Stimulated activated CD8-positive, alpha-beta memory T cell treated with anti-CD3 and anti-CD28 coated beads, Interleukin-7, amount 100 ng/mL, for 48 hours (primary cell): ENCODE data around the gene RGS6.

ENCODE experiments used
- DNase-seq, 2 donors: peaks; one replicate each; pipeline ENCODE4 v3.0.0-alpha.2; 2020; ENCODE audit warnings: low read depth in 1 of 2; ENCODE audit errors: extremely low read depth in 1 of 2

RGS6 gene

DNA sequence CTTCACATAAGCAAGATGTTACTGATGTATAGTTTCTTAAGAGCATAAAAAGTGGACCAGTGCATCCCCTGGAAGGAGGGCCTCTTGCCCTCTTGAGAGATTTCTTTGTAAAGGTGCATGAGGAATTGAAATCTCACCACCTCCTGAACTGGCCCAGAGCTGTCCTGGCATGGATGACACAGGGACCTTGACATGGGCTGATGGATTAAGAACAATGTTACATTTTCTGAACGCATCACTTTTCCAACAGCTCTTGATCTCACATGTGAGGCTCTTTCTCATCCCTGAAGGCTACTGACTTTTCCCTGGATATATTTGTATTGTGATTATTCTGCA lies 360.4 kb downstream of the RGS6 start:
- DNase-seq, result no peak

DNA sequence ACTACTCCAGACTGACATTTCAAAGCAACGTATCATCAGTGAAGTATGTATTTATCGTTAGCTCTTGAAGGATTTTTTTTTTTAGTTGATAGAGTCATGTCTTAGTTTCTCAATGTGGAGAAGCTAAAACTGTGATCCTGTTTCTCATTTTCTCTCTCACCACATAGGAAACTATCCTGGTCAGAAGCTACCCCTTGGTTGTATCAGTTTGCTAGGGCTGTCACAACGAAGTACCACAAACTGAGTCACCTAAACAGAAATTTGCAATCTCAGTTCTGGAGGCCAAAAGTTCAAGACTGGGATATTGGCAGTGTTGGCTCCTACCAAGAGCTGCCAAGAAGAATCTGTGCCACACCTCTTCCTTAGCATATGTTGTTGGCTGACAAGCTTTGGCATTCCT lies 369.1 kb downstream of the RGS6 start:
- DNase-seq, result no peak

- no peak for DNase-seq
Observed at GRCh38 chr14:72303930-72304329, 371.7 kb downstream of the RGS6 start.

- no peak for DNase-seq
Observed at GRCh38 chr14:72305561-72305960, 373.3 kb downstream of the RGS6 start.

DNA sequence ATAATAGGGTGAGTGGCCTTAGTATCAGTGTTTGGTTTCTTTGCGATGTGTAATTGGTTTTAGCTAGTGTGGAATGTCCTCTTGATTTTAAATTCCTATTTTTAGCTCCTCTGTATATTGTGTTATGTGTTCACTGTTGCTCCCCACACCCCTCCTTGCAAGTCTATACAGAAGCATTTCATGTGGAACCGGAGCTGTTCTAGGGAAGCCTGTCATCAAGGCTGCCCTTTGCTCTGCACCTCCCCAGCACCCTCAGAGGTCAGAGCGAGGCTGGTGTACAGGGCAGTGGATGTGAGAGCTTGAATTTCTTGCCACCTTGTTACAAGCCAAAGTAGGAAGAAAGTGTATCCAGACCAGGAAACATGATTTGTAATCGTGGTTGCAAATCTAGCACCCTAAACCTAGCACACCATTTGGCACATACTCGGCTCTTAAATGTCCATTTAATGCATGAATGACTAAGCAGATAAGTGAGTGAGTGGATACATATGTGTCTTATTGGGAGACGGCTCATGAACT lies 376.8 kb downstream of the RGS6 start:
- DNase-seq, result no peak

DNA sequence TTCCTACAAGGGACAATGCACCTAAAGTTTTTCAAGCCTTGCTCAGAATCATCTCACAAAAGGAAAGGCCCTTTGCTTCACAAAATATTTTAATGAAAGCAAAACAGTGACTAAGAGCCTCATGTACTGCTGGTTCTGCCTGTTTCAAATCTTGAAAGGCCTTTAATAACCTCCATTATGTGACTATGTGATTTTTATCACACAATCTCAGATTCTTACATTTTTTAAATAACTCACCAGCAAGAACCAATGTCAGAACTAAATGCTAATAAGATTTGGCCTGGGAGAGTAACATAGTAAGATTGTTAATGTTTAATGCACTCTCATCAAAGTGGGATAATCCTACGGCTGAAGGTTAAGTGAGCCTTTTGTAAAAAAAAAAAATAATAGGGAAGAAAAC lies 378.9 kb downstream of the RGS6 start:
- DNase-seq, result no peak

DNA sequence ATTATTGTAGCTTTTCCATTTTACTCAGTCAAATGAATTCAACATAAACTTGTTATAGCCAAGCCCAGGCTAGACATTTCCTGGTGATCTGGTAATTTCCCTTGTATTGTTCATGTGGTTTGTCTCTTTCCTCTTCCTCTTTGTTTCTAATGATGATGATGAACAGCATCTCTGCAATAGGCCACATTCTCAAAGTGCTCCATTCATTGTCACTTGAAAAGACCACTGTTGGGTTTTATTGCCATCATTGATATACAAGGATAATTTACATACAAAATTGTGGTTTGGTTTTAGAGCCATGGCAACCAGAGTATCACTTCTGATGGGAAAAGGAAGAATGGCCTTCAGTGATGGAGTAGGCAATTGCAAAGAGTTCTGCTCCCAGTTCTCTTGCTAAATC lies 379.3 kb downstream of the RGS6 start:
- DNase-seq, result no peak

- no peak for DNase-seq
Observed at GRCh38 chr14:72314808-72315435, 382.7 kb downstream of the RGS6 start.

DNA sequence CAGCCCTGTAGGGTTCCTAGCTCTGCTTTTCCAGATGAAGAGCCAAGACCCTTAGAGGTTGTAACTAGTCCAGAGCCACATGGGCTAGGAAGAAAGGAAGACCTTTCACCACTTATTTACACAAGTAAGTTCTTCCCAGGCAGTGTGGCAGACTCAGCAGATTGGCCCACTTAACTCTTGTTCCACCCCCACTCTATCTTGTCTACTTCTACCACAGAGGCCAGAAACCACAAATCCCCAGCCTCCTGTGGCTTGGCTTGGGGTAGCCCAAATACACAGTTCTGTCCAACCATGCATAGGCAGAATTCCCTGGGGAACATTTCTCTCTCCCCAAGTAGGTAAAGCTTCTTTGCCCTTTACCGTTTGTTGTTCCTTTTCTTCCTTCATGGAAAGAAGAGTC lies 383.5 kb downstream of the RGS6 start:
- no peak for DNase-seq

GRCh38 chr14:72318648-72319047 lies 386.4 kb downstream of the RGS6 start:
- DNase-seq, result no peak

DNA sequence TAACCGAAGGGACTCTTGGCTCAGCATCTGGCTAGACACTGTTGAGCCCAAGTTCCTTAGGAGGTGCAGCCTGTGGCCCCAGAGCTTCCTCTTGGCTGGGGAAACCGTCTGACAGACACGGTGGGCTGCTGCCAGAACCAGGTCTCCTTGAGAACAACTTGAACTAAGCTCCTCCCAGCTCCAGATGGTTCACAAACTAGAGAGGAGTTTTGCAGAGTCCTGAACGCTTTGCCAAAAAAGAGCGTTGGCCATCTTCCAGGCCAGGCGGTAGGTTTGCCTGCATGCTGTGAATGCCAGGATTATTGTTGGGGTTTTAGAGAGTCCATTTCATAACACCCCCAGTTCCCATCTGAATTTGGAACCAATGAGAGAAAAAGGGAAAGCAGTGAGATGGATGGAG lies 399.8 kb downstream of the RGS6 start:
- no peak for DNase-seq

- no peak for DNase-seq
Observed at GRCh38 chr14:72332871-72333270, 400.6 kb downstream of the RGS6 start.

GRCh38 chr14:72333357-72333756 lies 401.1 kb downstream of the RGS6 start:
- DNase-seq, result no peak

- DNase-seq, result no peak
Observed at GRCh38 chr14:72336311-72336980, 404.2 kb downstream of the RGS6 start.

GRCh38 chr14:72341237-72341636 lies 409.0 kb downstream of the RGS6 start:
- DNase-seq, result no peak

DNA sequence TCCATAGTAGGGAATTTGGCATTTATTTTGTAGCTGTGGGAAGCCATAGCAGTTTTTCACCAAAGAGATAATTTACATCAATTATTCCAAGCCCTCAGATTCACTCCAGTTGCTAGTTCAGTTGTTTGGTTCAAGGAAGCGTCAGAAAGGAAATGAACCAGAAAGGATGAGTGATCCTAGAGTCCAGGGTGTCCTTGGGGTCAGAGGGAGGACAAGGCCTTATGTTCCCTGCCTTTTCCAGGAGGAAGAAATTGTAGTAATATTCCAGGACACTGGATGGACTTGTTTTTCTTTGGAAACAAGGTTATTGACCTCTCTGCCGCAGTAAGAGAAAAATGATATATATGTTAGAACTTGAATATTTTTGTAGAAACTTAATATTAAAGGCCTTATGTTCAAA lies 409.5 kb downstream of the RGS6 start:
- DNase-seq, result no peak

GRCh38 chr14:72347118-72347517 lies 414.9 kb downstream of the RGS6 start:
- DNase-seq, result no peak

GRCh38 chr14:72350215-72350614 lies 418.0 kb downstream of the RGS6 start:
- DNase-seq, result no peak

- DNase-seq, result no peak
Observed at GRCh38 chr14:72352012-72352411, 419.8 kb downstream of the RGS6 start.

DNA sequence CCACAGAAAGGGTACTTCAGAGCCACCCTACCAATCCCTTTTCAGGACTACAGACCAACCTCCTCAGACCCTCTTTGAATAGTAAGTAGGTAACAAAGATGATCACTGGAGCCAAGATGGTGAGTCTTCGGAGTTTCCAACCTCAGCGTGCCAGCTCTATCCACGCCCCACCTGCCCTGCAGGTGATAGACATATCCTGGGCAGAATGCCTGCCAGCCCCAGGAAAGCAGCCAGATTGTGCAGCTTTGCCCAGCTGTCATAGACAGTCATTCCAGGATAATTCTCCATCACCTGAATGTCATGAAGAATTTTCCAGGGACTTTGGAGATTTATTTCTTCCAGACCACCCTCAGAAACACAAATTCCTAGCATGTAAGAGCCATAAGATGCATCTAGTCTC lies 434.4 kb downstream of the RGS6 start:
- DNase-seq, result no peak

GRCh38 chr14:72369106-72369505 lies 436.9 kb downstream of the RGS6 start:
- no peak for DNase-seq

DNA sequence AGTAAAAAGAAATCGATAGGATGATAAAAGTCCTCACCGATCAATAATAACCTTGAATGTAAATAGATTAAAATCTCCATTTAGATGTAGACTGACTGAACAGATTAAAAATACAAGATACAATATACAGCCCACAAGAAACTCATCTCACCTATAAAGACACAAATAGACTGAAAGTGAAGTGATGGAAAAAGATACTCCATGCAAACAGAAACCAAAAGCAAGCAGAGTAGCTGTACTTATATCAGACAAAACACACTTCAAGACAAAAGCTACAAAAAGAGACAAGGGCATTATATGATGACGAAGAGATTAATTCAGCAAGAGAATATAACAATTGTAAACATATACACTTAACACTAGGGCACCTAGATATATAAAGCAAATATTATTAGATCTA lies 444.8 kb downstream of the RGS6 start:
- DNase-seq, result no peak

GRCh38 chr14:72380456-72380855 lies 448.2 kb downstream of the RGS6 start:
- no peak for DNase-seq
